ENCODE results near the gene SRSF7. TPM values are rescaled to one million over a fixed set of nuclear protein-coding genes. Genes with fewer than 3 reads are reported as not detected.

The SRSF7 gene
- total and polyA plus RNA-seq, 8 donors, result 57.9 to 163 (median 95.4) TPM

DNA sequence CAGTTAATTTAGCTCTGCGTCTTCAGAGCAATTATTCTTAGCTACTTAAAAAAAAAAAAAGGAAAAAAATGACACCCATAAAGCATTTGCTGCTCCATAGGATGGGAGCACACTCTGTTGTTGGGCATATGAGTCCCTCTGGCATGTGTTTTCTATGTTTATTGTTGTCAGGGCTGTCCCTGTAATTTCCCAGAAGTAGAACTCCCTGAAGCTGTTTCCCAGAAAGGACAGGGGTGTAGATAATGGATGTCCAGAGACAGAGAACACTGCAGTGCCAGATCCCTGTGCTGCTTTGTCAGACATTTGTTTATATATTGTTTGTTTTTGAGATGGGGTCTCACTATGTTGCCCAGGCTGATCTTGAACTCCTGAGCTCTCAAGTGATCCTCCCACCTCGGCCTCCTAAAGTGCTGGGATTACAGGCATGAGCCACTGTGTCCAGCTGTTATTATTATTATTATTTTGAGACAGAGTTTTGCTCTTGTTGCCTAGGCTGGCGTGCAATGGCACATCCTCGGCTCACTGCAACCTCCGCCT, 52.6 kb downstream of the SRSF7 start:
- Histone ChIP-seq H3K27me3 (no peaks in the 10 kb centered on the region), H3K9me3 (no peaks in the 10 kb centered on the region), H3K4me1 (peaks cover 0 to 15% (median 6%) of the 10 kb centered on the region in 4 donors), H3K27ac (no peak overlapping the region), H3K36me3 (peaks cover 0 to 8% (median 3%) of the 10 kb centered on the region in 4 donors), H3K4me3 (no peak overlapping the region)
- 91 to 98% (median 97%) methylated on average over 5 of the region's 5 CpGs for WGBS, 5 donors
- no peak for TF ChIP-seq POLR2A (IDR thresholded peaks at IDR 0.05)
- no peak for TF ChIP-seq CTCF (IDR thresholded peaks at IDR 0.05)
- intact Hi-C loops (cut with DNase I; ENCODE audit: low total_unique reads), result no loop called here
- no peak for DNase-seq

DNA sequence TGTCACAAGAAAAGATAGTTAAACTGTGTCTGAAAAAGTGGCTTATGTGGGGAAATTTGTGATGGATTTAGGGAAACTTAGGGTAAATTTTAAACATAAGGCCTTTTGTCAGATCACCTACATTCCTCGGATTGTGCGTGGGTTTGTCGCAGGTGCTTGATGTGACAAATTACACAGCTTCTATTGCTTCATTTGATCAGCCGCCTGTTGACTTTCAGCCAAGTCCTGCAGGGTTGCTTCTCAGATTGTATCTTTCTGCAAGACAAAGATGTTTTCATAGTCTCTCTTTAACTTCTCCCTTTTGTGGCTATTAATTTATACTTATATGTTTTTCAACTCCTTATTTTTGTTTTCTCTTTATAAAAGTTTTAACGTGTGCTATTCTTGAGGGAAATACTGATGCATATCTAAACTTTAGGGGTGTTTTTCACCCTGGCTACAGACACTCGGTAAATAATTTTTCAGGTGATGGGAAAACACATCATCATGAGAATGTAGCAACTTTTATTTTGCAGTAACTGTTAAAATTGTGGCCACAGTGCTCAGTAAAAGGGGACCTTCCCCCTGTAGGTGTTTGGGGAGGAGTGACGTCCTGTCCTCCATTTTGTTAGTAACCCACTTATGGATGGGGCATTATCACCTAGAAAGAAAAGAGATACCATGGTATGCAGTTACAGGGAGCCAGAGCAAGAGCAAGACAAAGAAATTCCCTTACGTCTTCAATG, 53.9 kb downstream of the SRSF7 start:
- WGBS, 5 donors, result 63 to 86% (median 75%) methylated on average over 8 of the region's 8 CpGs
- DNase-seq, result peak in 1 of 2 donors; percentile 20
- TF ChIP-seq POLR2AphosphoS5 (IDR thresholded peaks at IDR 0.05), result no peak
- no peak for TF ChIP-seq EP300 (IDR thresholded peaks at IDR 0.05)
- TF ChIP-seq CTCF (IDR thresholded peaks at IDR 0.05), result no peak
- TF ChIP-seq POLR2A (IDR thresholded peaks at IDR 0.05), result no peak
- H3K9me3 ChIP-seq, result no peaks in the 10 kb centered on the region
- intact Hi-C loops (cut with DNase I; ENCODE audit: low total_unique reads), result no loop called here
- H3K36me3 ChIP-seq, result peaks cover 0 to 8% (median 3%) of the 10 kb centered on the region in 4 donors
- peak overlapping the region in 1 of 5 donors; percentile 18 for H3K27ac ChIP-seq
- H3K4me3 ChIP-seq, result no peak overlapping the region
- no peaks in the 10 kb centered on the region for H3K27me3 ChIP-seq
- peaks cover 0 to 23% (median 12%) of the 10 kb centered on the region in 4 donors for H3K4me1 ChIP-seq

Other genes starting within 250 kb of the SRSF7 start
- 10 to 100 TPM; 22.9 to 97.9 (median 39.1) TPM for gene HNRNPLL, start 148.4 kb downstream of the SRSF7 start, total RNA-seq
- 10 to 100 TPM; 12.2 to 13.6 (median 13.0) TPM for gene HNRNPLL, start 148.4 kb downstream of the SRSF7 start, polyA plus RNA-seq
- 10 to 100 TPM in 1 of 5 donors, 1 to 10 TPM in 3, not detected in 1; 2.2 to 17.8 (median 6.7) TPM for gene GALM, start 85.2 kb downstream of the SRSF7 start, total RNA-seq
- gene GALM, start 85.2 kb downstream of the SRSF7 start, polyA plus RNA-seq, result 10 to 100 TPM in 2 of 3 donors, 1 to 10 TPM in 1; 7.6 to 15.3 (median 12.3) TPM
- gene GEMIN6, start 26.8 kb upstream of the SRSF7 start, total RNA-seq, result 1 to 10 TPM in 2 of 5 donors, under 1 TPM in 1, not detected in 2; 0.58 to 8.3 (median 4.5) TPM
- gene GEMIN6, start 26.8 kb upstream of the SRSF7 start, polyA plus RNA-seq, result 10 to 100 TPM in 2 of 3 donors, 1 to 10 TPM in 1; 7.9 to 14.0 (median 11.8) TPM
- 10 to 100 TPM; 12.2 to 29.9 (median 21.7) TPM for gene DHX57, start 124.6 kb upstream of the SRSF7 start, total RNA-seq
- 1 to 10 TPM; 4.1 to 6.7 (median 4.9) TPM for gene DHX57, start 124.6 kb upstream of the SRSF7 start, polyA plus RNA-seq
- 10 to 100 TPM in 1 of 5 donors, 1 to 10 TPM in 2, not detected in 2; 1.3 to 14.1 (median 2.6) TPM for gene MORN2, start 124.6 kb upstream of the SRSF7 start, total RNA-seq
- 10 to 100 TPM; 23.0 to 33.1 (median 26.9) TPM for gene MORN2, start 124.6 kb upstream of the SRSF7 start, polyA plus RNA-seq
- gene ARHGEF33, start 138.5 kb upstream of the SRSF7 start, total RNA-seq, result 1 to 10 TPM in 1 of 5 donors, under 1 TPM in 3, not detected in 1; under 0.01 to 2.0 (median 0.73) TPM
- gene ARHGEF33, start 138.5 kb upstream of the SRSF7 start, polyA plus RNA-seq, result under 1 TPM; 0.19 to 0.61 (median 0.25) TPM